Measurements from ENCODE around the gene APLN.

APLN gene

GRCh38 chrX:129626026-129626425, 28.7 kb downstream of the APLN start:
- TF ChIP-seq CTCF (IDR thresholded peaks at IDR 0.05; ENCODE audit: low read depth, low read length) = no peak
- H3K4me3 ChIP-seq (replicated peaks in 1 of 2; ENCODE audit: low read depth in 2 of 2, low read length in 2 of 2) = no peak overlapping the region
- DNase-seq (ENCODE audit: low read depth in 2 of 2) = no peak

- peak; percentile 92 for DNase-seq (ENCODE audit: low read depth in 2 of 2)
- no peak for TF ChIP-seq CTCF (IDR thresholded peaks at IDR 0.05; ENCODE audit: low read depth, low read length)
Observed at GRCh38 chrX:129622757-129623301, 31.9 kb downstream of the APLN start.

GRCh38 chrX:129618997-129619396, 35.8 kb downstream of the APLN start:
- TF ChIP-seq CTCF (IDR thresholded peaks at IDR 0.05; ENCODE audit: low read depth, low read length) = no peak
- no peak for DNase-seq (ENCODE audit: low read depth in 2 of 2)

More at GRCh38 chrX:129622757-129623301, 31.9 kb downstream of the APLN start:
- no peak overlapping the region for H3K4me3 ChIP-seq (replicated peaks in 1 of 2; ENCODE audit: low read depth in 2 of 2, low read length in 2 of 2)

GRCh38 chrX:129617420-129617819, 37.3 kb downstream of the APLN start:
- DNase-seq (ENCODE audit: low read depth in 2 of 2) = no peak
- no peak for TF ChIP-seq CTCF (IDR thresholded peaks at IDR 0.05; ENCODE audit: low read depth, low read length)
- H3K4me3 ChIP-seq (replicated peaks in 1 of 2; ENCODE audit: low read depth in 2 of 2, low read length in 2 of 2) = no peak overlapping the region

More at GRCh38 chrX:129618997-129619396, 35.8 kb downstream of the APLN start:
- no peak overlapping the region for H3K4me3 ChIP-seq (replicated peaks in 1 of 2; ENCODE audit: low read depth in 2 of 2, low read length in 2 of 2)

- DNase-seq (ENCODE audit: low read depth in 2 of 2) = no peak
- no peak for TF ChIP-seq CTCF (IDR thresholded peaks at IDR 0.05; ENCODE audit: low read depth, low read length)
Observed at GRCh38 chrX:129614481-129615255, 40.1 kb downstream of the APLN start.

GRCh38 chrX:129613596-129613995, 41.2 kb downstream of the APLN start:
- TF ChIP-seq CTCF (IDR thresholded peaks at IDR 0.05; ENCODE audit: low read depth, low read length) = no peak
- peak in 1 of 2 donors; percentile 55 for DNase-seq (ENCODE audit: low read depth in 2 of 2)
- H3K4me3 ChIP-seq (replicated peaks in 1 of 2; ENCODE audit: low read depth in 2 of 2, low read length in 2 of 2) = no peak overlapping the region

More at GRCh38 chrX:129614481-129615255, 40.1 kb downstream of the APLN start:
- no peak overlapping the region for H3K4me3 ChIP-seq (replicated peaks in 1 of 2; ENCODE audit: low read depth in 2 of 2, low read length in 2 of 2)

Measured in cardiac fibroblast (primary cell).